ENCODE measurements around the gene SMIM41.

Gene SMIM41

DNA sequence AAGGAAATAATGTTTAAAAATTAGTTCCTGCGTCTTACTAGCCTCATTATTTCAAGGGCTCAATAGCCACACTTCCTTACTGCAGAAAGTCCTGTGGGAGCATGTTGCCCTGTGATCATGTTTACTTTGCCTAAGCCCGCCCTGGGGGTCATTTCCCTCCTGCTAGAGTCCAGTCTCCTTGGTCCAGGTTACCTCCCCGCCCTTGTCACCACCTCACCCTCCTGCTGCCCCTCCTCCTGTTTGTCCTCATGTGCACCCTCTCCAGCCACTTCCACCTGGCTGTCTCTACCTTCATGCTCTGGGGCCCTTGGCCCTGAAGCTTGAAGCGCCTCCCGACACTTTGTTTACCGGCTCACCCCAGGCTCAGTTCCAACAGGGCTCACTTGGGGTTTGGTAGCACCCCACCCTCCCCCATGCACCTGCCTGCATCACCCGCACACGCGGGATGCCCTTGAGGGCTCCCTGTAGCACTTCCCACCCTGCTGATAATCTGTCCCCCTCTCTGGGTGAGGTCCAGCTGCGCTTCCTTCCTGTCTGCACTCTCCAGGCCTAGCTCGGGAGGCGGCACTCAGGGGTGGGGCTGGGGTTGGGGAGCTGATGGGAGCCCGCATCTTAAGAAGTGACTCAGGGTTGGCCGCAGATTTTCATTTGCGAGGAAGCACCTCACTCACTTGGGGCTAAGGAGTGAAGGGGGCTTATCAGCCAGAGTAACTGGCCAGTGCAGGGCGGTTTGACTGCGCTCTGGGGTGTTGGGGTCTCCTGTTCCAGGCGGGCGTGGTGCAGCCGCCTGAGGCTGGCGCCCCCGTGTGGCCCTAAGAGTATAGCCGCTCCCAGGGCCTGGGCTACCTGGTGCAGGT lies 40.1 kb downstream of the SMIM41 start:
- peaks cover 30% of the 10 kb centered on the region for H3K4me1 ChIP-seq (ENCODE audit: insufficient read depth, insufficient read length)
- H3K9me3 ChIP-seq (ENCODE audit: insufficient read depth, low read length), result no peaks in the 10 kb centered on the region
- H3K4me3 ChIP-seq (ENCODE audit: insufficient read length, low read depth), result no peak overlapping the region
- H3K36me3 ChIP-seq (ENCODE audit: insufficient read depth, insufficient read length, low read length), result no peaks in the 10 kb centered on the region
- no peaks in the 10 kb centered on the region for H3K27me3 ChIP-seq (ENCODE audit: insufficient read depth, insufficient read length)
- H3K9ac ChIP-seq (ENCODE audit: insufficient read length, low read depth), result peak overlapping the region; percentile 47
- DNase-seq (ENCODE audit: low read depth, low spot score), result peak; percentile 75
- TF ChIP-seq YY1 (IDR thresholded peaks at IDR 0.05; ENCODE audit: insufficient read depth, insufficient read length) (no peak), ZNF274 (IDR thresholded peaks at IDR 0.05; ENCODE audit: low read depth, low read length) (no peak), SUZ12 (IDR thresholded peaks at IDR 0.05; ENCODE audit: extremely low read depth, insufficient read depth, insufficient read length) (no peak)

DNA sequence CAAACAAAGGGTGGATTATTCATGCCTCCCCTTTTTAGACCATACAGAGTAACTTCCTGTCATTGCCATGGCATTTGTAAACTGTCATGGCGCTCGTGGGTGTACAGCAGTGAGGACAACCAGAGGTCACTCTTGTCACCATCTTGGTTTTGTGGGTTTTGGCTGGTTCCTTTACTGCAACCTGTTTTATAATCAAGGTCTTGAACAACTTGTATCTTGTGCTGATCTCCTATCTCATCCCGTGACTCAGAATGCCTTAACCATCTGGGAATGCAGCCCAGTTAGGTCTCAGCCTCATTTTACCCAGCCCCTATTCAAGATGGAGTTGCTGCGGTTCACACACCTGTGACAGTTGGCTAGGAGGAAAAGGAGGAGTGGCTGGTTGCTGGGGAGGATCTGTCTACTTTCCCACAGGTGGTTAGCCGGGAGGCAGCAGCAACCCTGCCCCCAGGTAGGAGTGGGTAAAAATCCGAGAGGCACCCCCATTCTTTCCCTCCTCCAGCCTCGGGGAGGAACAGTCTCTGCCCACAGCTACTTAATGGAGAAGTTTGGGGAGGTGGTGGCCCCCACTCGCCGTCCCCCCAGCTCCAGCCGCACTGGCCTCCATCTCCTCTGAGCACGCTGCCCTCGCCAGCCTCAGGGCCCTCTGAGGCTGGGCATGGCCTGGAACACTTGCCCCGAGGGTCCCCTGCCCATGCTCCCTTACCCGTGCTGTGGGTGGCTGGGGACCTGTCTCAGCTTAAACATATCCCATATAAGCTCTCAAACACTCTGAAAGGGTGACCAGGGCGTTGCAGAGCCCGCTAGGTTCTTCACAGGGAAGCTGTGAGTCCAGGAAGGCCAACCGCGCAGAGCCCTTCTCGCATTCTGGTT lies 41.7 kb downstream of the SMIM41 start:
- Histone ChIP-seq H3K9me3 (ENCODE audit: insufficient read depth, low read length) (no peaks in the 10 kb centered on the region), H3K27me3 (ENCODE audit: insufficient read depth, insufficient read length) (no peaks in the 10 kb centered on the region), H3K36me3 (ENCODE audit: insufficient read depth, insufficient read length, low read length) (no peaks in the 10 kb centered on the region), H3K9ac (ENCODE audit: insufficient read length, low read depth) (peak overlapping the region; percentile 12), H3K4me3 (ENCODE audit: insufficient read length, low read depth) (no peak overlapping the region), H3K4me1 (ENCODE audit: insufficient read depth, insufficient read length) (peaks cover 43% of the 10 kb centered on the region)
- TF ChIP-seq SUZ12 (IDR thresholded peaks at IDR 0.05; ENCODE audit: extremely low read depth, insufficient read depth, insufficient read length) (no peak), ZNF274 (IDR thresholded peaks at IDR 0.05; ENCODE audit: low read depth, low read length) (no peak), YY1 (IDR thresholded peaks at IDR 0.05; ENCODE audit: insufficient read depth, insufficient read length) (no peak)
- DNase-seq (ENCODE audit: low read depth, low spot score), result no peak

DNA sequence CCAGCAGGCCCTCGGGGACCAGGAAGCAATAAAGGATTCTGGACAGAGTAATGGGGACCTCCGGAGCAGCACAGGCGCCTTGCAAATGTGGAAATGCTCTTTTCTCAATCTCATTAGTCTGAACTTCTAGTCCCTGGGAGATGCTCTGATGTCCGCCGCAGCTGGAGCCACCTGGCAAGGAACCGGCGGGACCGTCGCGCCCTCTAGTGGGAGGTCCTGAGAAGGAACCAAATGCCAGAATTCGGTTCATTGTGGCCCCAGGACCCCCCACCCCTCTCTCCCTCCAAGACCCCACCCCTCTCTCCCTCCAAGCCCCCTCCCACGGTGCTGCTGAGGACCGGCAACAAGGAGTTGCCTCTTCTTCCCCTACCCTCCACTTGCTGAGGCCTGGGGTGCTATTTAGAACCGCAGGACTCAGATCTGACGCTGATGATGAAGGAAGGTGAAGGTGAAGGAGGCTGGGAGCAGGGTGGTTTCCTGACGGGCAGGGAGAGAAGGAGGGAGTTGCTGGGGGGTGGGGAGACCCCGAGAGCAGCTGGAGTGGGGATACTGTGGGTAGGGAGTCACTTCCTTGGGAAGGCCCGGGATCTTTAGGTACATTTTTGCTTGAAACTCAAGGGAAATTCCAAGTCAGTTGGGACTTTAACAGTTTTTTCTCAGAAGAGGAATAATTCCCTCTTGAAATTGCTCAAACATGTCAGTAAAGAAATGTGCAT lies 42.5 kb downstream of the SMIM41 start:
- Histone ChIP-seq H3K4me3 (ENCODE audit: insufficient read length, low read depth) (no peak overlapping the region), H3K27me3 (ENCODE audit: insufficient read depth, insufficient read length) (no peaks in the 10 kb centered on the region), H3K9me3 (ENCODE audit: insufficient read depth, low read length) (no peaks in the 10 kb centered on the region), H3K36me3 (ENCODE audit: insufficient read depth, insufficient read length, low read length) (no peaks in the 10 kb centered on the region), H3K4me1 (ENCODE audit: insufficient read depth, insufficient read length) (peaks cover 51% of the 10 kb centered on the region), H3K9ac (ENCODE audit: insufficient read length, low read depth) (peak overlapping the region; percentile 28)
- TF ChIP-seq YY1 (IDR thresholded peaks at IDR 0.05; ENCODE audit: insufficient read depth, insufficient read length) (no peak), SUZ12 (IDR thresholded peaks at IDR 0.05; ENCODE audit: extremely low read depth, insufficient read depth, insufficient read length) (no peak), ZNF274 (IDR thresholded peaks at IDR 0.05; ENCODE audit: low read depth, low read length) (no peak)
- no peak for DNase-seq (ENCODE audit: low read depth, low spot score)

DNA sequence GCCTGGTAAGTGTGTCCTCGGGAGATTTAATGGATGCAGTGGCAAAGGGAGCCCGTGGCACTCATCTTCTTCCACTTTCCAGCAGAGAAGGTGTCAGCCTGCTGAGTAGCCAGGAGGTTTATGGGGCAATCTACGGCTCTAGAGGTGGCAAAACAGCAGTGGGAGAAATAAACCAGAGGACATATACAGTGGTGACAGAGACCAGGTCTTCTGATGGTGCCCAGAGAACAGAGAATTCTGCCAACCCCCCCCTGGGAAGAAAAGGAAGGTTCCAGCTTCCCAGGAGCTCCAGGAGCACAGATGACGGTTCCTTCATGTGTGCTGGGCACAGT lies 43.0 kb downstream of the SMIM41 start:
- no peak for TF ChIP-seq YY1 (IDR thresholded peaks at IDR 0.05; ENCODE audit: insufficient read depth, insufficient read length)
- TF ChIP-seq ZNF274 (IDR thresholded peaks at IDR 0.05; ENCODE audit: low read depth, low read length), result no peak
- no peak for TF ChIP-seq SUZ12 (IDR thresholded peaks at IDR 0.05; ENCODE audit: extremely low read depth, insufficient read depth, insufficient read length)
- Histone ChIP-seq H3K4me3 (ENCODE audit: insufficient read length, low read depth) (no peak overlapping the region), H3K4me1 (ENCODE audit: insufficient read depth, insufficient read length) (peaks cover 54% of the 10 kb centered on the region), H3K36me3 (ENCODE audit: insufficient read depth, insufficient read length, low read length) (no peaks in the 10 kb centered on the region), H3K27me3 (ENCODE audit: insufficient read depth, insufficient read length) (no peaks in the 10 kb centered on the region), H3K9me3 (ENCODE audit: insufficient read depth, low read length) (no peaks in the 10 kb centered on the region), H3K9ac (ENCODE audit: insufficient read length, low read depth) (peak overlapping the region; percentile 18)
- no peak for DNase-seq (ENCODE audit: low read depth, low spot score)

DNA sequence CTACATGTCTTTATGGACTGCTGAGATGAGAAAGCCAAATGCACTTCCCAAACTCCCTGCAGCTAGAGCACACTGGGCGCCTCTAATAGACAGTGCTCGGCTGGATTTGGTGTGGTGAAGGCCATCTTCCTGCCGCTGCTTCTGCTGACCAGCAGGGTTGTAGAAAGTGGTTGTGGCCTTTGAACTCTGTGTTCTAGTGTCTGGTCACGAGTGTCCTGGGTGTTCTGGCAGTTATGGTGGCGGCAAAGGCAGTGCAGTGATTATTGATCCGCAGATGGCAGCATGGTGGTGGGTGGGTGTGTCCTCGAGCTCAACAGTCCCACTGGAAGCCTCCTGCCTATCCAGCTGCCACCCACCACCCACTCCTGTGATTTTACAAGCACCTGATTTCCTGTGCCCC lies 43.4 kb downstream of the SMIM41 start:
- H3K4me3 ChIP-seq (ENCODE audit: insufficient read length, low read depth), result no peak overlapping the region
- no peaks in the 10 kb centered on the region for H3K36me3 ChIP-seq (ENCODE audit: insufficient read depth, insufficient read length, low read length)
- no peaks in the 10 kb centered on the region for H3K9me3 ChIP-seq (ENCODE audit: insufficient read depth, low read length)
- DNase-seq (ENCODE audit: low read depth, low spot score), result no peak
- no peaks in the 10 kb centered on the region for H3K27me3 ChIP-seq (ENCODE audit: insufficient read depth, insufficient read length)
- H3K9ac ChIP-seq (ENCODE audit: insufficient read length, low read depth), result peak overlapping the region; percentile 18
- TF ChIP-seq SUZ12 (IDR thresholded peaks at IDR 0.05; ENCODE audit: extremely low read depth, insufficient read depth, insufficient read length) (no peak), ZNF274 (IDR thresholded peaks at IDR 0.05; ENCODE audit: low read depth, low read length) (no peak), YY1 (IDR thresholded peaks at IDR 0.05; ENCODE audit: insufficient read depth, insufficient read length) (no peak)
- H3K4me1 ChIP-seq (ENCODE audit: insufficient read depth, insufficient read length), result peaks cover 54% of the 10 kb centered on the region

DNA sequence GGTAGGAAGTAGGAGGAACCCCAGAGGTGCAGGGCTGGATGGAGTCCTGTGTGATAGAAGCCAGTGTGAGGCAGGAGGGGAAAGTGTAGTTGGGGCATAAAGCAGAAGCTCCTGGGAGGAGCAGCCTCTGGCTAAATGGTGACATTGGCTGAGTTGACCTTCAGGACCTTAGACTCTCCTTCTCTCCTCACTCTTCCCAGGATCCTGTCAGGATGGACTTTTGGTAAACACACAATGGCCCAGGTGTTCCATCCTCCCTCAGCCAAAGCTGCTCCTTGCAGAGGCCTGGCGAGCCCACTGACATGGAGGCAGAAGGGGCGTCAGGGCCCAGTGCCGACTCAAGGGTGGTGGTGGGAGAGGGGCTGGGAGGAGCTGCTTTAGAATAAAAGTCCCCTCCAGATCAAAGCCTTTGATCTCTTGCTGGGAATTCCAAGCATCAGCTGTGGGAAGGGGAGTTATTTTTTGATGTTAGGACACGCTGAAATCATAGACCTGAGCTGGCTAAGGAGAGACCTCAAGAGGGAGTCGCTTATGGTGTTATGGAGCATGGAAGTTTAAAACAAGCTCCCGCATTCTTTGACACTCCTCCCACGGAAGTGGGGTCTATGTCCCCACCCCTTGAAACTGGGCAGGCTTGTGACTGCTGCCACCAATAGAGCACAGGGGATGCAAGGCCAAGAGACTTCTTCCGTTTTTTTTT lies 44.1 kb downstream of the SMIM41 start:
- H3K4me1 ChIP-seq (ENCODE audit: insufficient read depth, insufficient read length), result peaks cover 54% of the 10 kb centered on the region
- DNase-seq (ENCODE audit: low read depth, low spot score), result no peak
- H3K9me3 ChIP-seq (ENCODE audit: insufficient read depth, low read length), result no peaks in the 10 kb centered on the region
- TF ChIP-seq YY1 (IDR thresholded peaks at IDR 0.05; ENCODE audit: insufficient read depth, insufficient read length), result no peak
- TF ChIP-seq ZNF274 (IDR thresholded peaks at IDR 0.05; ENCODE audit: low read depth, low read length), result no peak
- TF ChIP-seq SUZ12 (IDR thresholded peaks at IDR 0.05; ENCODE audit: extremely low read depth, insufficient read depth, insufficient read length), result no peak
- H3K27me3 ChIP-seq (ENCODE audit: insufficient read depth, insufficient read length), result no peaks in the 10 kb centered on the region
- no peaks in the 10 kb centered on the region for H3K36me3 ChIP-seq (ENCODE audit: insufficient read depth, insufficient read length, low read length)
- H3K9ac ChIP-seq (ENCODE audit: insufficient read length, low read depth), result no peak overlapping the region
- no peak overlapping the region for H3K4me3 ChIP-seq (ENCODE audit: insufficient read length, low read depth)
